SK-N-MC (cell line): ENCODE data around the gene RIMBP2.

ENCODE experiments used
- EZH2 ChIP-seq: fragments of 200-600 bp; sonication (generic); IDR thresholded peaks from one replicate; pipeline ENCODE4 v1.6.1; 2017; ENCODE audit warnings: antibody characterized with exemption
- FOXP2 ChIP-seq: optimal IDR thresholded peaks from 2 replicates; pipeline ENCODE3; 2011; ENCODE audit warnings: mild to moderate bottlenecking, moderate library complexity; ENCODE audit not compliant: insufficient read depth; ENCODE audit errors: extremely low read length, control extremely low read depth
- POLR2AphosphoS5 ChIP-seq: IDR thresholded peaks from 2 replicates; pipeline ENCODE4 v1.6.1; 2012; ENCODE audit warnings: mild to moderate bottlenecking, low read depth, low read length, borderline replicate concordance

GRCh38 chr12:130571734-130572133, 144.4 kb downstream of the RIMBP2 start:
- TF ChIP-seq EZH2 = no peak
- no peak for TF ChIP-seq POLR2AphosphoS5
- no peak for TF ChIP-seq FOXP2
